Measurements from ENCODE around the gene SIVA1. TPM values are rescaled to one million over a fixed set of nuclear protein-coding genes. Genes with fewer than 3 reads are reported as not detected.
A peak's percentile ranks its signal among the peaks of the same experiment; 100 is the strongest.

The SIVA1 gene
- total and polyA plus RNA-seq, 2 of the 8 experiments (the other 6 are each of a cell fraction or from before 2014, with no cell fraction given) = 123 to 589 TPM

DNA sequence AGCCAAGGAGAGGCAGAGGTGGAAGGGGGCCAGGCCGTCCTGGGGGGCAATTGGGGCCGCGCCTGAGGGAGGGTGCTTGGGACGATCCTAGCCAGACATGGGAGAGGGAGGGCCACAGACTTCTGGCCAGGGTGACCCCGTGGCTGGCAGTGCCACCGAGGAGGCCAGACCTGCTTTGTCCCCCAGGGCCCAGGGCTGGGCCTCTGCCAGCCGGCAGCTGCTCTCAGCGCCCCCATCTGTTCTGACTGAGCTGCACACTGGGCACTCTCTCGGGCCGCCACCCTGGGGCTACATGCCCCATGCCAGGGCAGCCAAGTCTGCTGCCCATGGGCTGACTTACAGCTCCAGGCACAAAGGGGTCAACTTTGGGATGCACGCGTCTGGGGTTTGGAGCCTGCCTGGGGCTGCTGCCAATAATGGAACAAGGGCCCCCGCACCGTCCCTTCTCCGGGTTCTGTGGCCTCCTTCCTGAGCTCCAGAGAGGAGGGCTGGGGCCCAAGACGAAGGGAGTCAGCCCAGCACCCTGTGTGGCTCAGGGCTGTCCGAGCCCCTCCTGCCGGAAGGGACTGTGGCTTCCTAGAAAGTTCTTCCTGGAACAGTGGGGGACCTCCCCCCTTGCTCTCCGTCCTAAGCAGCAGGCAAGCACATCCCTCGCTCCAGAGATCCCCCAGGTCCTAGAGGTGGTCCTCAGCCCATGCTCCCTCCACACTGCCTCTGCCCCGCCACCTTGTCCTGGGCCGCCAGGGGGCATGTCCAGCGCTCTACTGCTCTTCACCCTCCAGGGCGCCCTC lies 27.8 kb upstream of the SIVA1 start (continued):
- TF ChIP-seq, protein P1, sequence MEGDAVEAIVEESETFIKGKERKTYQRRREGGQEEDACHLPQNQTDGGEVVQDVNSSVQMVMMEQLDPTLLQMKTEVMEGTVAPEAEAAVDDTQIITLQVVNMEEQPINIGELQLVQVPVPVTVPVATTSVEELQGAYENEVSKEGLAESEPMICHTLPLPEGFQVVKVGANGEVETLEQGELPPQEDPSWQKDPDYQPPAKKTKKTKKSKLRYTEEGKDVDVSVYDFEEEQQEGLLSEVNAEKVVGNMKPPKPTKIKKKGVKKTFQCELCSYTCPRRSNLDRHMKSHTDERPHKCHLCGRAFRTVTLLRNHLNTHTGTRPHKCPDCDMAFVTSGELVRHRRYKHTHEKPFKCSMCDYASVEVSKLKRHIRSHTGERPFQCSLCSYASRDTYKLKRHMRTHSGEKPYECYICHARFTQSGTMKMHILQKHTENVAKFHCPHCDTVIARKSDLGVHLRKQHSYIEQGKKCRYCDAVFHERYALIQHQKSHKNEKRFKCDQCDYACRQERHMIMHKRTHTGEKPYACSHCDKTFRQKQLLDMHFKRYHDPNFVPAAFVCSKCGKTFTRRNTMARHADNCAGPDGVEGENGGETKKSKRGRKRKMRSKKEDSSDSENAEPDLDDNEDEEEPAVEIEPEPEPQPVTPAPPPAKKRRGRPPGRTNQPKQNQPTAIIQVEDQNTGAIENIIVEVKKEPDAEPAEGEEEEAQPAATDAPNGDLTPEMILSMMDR (IDR thresholded peaks at IDR 0.05; ENCODE audit: control extremely low read depth in 1 of 3, insufficient read depth in 1 of 3, low read depth in 1 of 3, low read length in 3 of 3) = peak in 2 of 3 experiments; percentile 38 to 59; a peak in 3 of 4 replicates
- 0 out of 2 replicates have a peak, but pooled peaks have one; percentile 17 for TF ChIP-seq EGR1 (IDR thresholded peaks at IDR 0.05; ENCODE audit: borderline replicate concordance, low read depth, low read length)
- TF ChIP-seq, protein P2, sequence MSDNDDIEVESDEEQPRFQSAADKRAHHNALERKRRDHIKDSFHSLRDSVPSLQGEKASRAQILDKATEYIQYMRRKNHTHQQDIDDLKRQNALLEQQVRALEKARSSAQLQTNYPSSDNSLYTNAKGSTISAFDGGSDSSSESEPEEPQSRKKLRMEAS (IDR thresholded peaks at IDR 0.05) = peak; percentile 49; the same call in 1 of the 2 replicates
- 0 out of 2 replicates have a peak, but pooled peaks have one; percentile 28 for TF ChIP-seq CREB1 (IDR thresholded peaks at IDR 0.05)
- no peak for TF ChIP-seq HDAC2 (IDR thresholded peaks at IDR 0.05; ENCODE audit: borderline replicate concordance in 1 of 2, low read depth in 2 of 2, low read length in 2 of 2)
- no peak for TF ChIP-seq GTF2F1 (IDR thresholded peaks at IDR 0.05; ENCODE audit: borderline replicate concordance, low read depth, low read length)
- no peak for TF ChIP-seq RXRA (IDR thresholded peaks at IDR 0.05; ENCODE audit: insufficient read depth, low read depth, low read length)
- TF ChIP-seq SRF (IDR thresholded peaks at IDR 0.05; ENCODE audit: low read depth, low read length) = no peak
- TF ChIP-seq FOSL1 (IDR thresholded peaks at IDR 0.05; ENCODE audit: insufficient read depth, low read depth, low read length) = peak; percentile 89
